Neural cell (in vitro differentiated cells): ENCODE data around the gene BLOC1S3. TPM values are rescaled to one million over a fixed set of nuclear protein-coding genes. Genes with fewer than 3 reads are reported as not detected.

Source experiments
- H2AFZ ChIP-seq: fragments of 200-600, 300-800 bp; sonication (generic), shearing (Covaris generic); 2 replicates; pipeline ENCODE4 v1.6.0; 2014; ENCODE audit warnings: low read depth, mild to moderate bottlenecking, antibody characterized with exemption, low read length, moderate library complexity
- H3F3A ChIP-seq: fragments of 200-600 bp; shearing (Covaris generic); 2 replicates; pipeline ENCODE4 v1.6.1; 2016; ENCODE audit warnings: mild to moderate bottlenecking, moderate library complexity, mixed read lengths, antibody characterized with exemption, low read length; ENCODE audit not compliant: insufficient read depth, poor library complexity, severe bottlenecking
- H3K27ac ChIP-seq: fragments of 200-600, 300-800 bp; sonication (generic), shearing (Covaris generic); 2 replicates; pipeline ENCODE4 v1.5.1; 2014; ENCODE audit warnings: mild to moderate bottlenecking, low read length, moderate library complexity
- H3K27me3 ChIP-seq: fragments of 300-800, 200-600 bp; sonication (generic), shearing (Covaris generic); 2 replicates; pipeline ENCODE4 v1.6.0; 2014; ENCODE audit warnings: mild to moderate bottlenecking, low read depth, low read length, moderate library complexity; ENCODE audit not compliant: insufficient read depth
- H3K36me3 ChIP-seq: fragments of 300-800, 200-600 bp; sonication (generic), shearing (Covaris generic); 2 replicates; pipeline ENCODE4 v1.5.1; 2014; ENCODE audit warnings: mild to moderate bottlenecking, antibody characterized with exemption, low read length, moderate library complexity; ENCODE audit not compliant: insufficient read depth
- H3K4me2 ChIP-seq: fragments of 300-800, 200-600 bp; sonication (generic), shearing (Covaris generic); 2 replicates; pipeline ENCODE4 v1.6.0; 2014; ENCODE audit warnings: mild to moderate bottlenecking, low read length
- H3K4me3 ChIP-seq: fragments of 300-800, 200-600 bp; sonication (generic), shearing (Covaris generic); 2 replicates; pipeline ENCODE4 v1.5.1; 2014; ENCODE audit warnings: mild to moderate bottlenecking, low read length, moderate library complexity
- H3K79me2 ChIP-seq: fragments of 200-600 bp; shearing (Covaris generic); replicated peaks from 2 replicates; pipeline ENCODE4 v1.6.0; 2014; ENCODE audit warnings: mild to moderate bottlenecking, low read length, moderate library complexity; ENCODE audit not compliant: insufficient read depth
- H3K9ac ChIP-seq: fragments of 300-800, 200-600 bp; sonication (generic), shearing (Covaris generic); 2 replicates; pipeline ENCODE4 v1.6.1; 2016; ENCODE audit warnings: mild to moderate bottlenecking, low read length, mixed read lengths
- H3K9me2 ChIP-seq: fragments of 200-600 bp; shearing (Covaris generic); 2 replicates; pipeline ENCODE4 v1.6.1; 2016; ENCODE audit warnings: mild to moderate bottlenecking, low read length, mixed read lengths; ENCODE audit not compliant: insufficient read depth
- H3K9me3 ChIP-seq: fragments of 200-600, 300-800 bp; sonication (generic), shearing (Covaris generic); 2 replicates; pipeline ENCODE4 v1.6.1; 2016; ENCODE audit warnings: mild to moderate bottlenecking, mixed run types, low read length, moderate library complexity, mixed read lengths
- H4K20me1 ChIP-seq: fragments of 200-600 bp; shearing (Covaris generic); 2 replicates; pipeline ENCODE4 v1.6.1; 2016; ENCODE audit warnings: mild to moderate bottlenecking, mixed run types; ENCODE audit not compliant: insufficient read depth
- CTCF ChIP-seq: fragments of 450-650 bp; IDR thresholded peaks from 2 replicates; pipeline ENCODE4 v1.5.1; 2014; ENCODE audit warnings: antibody characterized with exemption, mild to moderate bottlenecking, moderate library complexity; ENCODE audit not compliant: poor library complexity, severe bottlenecking
- EP300 ChIP-seq: fragments of 450-650 bp; conservative IDR thresholded peaks from 2 replicates; pipeline ENCODE4 v1.6.1; 2014; ENCODE audit warnings: antibody characterized with exemption, mild to moderate bottlenecking, moderate library complexity; ENCODE audit not compliant: poor library complexity, severe bottlenecking
- EZH2 ChIP-seq: fragments of 200-600, 300-800 bp; shearing (Covaris generic), sonication (generic); IDR thresholded peaks from 2 replicates; pipeline ENCODE4 v1.6.1; 2014; ENCODE audit warnings: antibody characterized with exemption, low read length, borderline replicate concordance, mild to moderate bottlenecking; ENCODE audit not compliant: insufficient read depth, poor library complexity, severe bottlenecking
- MXI1 ChIP-seq: fragments of 450-650 bp; conservative IDR thresholded peaks from 2 replicates; pipeline ENCODE4 v1.6.1; 2014; ENCODE audit warnings: antibody characterized with exemption, mild to moderate bottlenecking; ENCODE audit not compliant: poor library complexity, severe bottlenecking
- POLR2AphosphoS5 ChIP-seq: IDR thresholded peaks from 2 replicates; pipeline ENCODE4 v1.6.1; 2012
- RAD21 ChIP-seq: fragments of 450-650 bp; conservative IDR thresholded peaks from 2 replicates; pipeline ENCODE4 v1.6.1; 2014; ENCODE audit warnings: antibody characterized with exemption, mild to moderate bottlenecking, moderate library complexity
- SMC3 ChIP-seq: fragments of 450-650 bp; conservative IDR thresholded peaks from 2 replicates; pipeline ENCODE4 v1.6.1; 2014; ENCODE audit warnings: antibody characterized with exemption, mild to moderate bottlenecking, moderate library complexity; ENCODE audit not compliant: poor library complexity
- TAF1 ChIP-seq: IDR thresholded peaks from 2 replicates; pipeline ENCODE4 v1.6.1; 2012; ENCODE audit warnings: low read depth
- polyA plus RNA-seq: library from polyadenylated mRNA; depleted of rRNA; stranded (reverse); fragments of >200 nt; gene quantifications from 2 replicates; pipeline ENCODE4 v1.2.3, GENCODE V29; 2014
- TF ChIP-seq, protein P1 (sequence below): IDR thresholded peaks from 2 replicates; pipeline ENCODE4 v1.6.1; 2012; ENCODE audit warnings: borderline replicate concordance

BLOC1S3 gene
- polyA plus RNA-seq, 1 donor from 2014 or later: 1.8 TPM

DNA sequence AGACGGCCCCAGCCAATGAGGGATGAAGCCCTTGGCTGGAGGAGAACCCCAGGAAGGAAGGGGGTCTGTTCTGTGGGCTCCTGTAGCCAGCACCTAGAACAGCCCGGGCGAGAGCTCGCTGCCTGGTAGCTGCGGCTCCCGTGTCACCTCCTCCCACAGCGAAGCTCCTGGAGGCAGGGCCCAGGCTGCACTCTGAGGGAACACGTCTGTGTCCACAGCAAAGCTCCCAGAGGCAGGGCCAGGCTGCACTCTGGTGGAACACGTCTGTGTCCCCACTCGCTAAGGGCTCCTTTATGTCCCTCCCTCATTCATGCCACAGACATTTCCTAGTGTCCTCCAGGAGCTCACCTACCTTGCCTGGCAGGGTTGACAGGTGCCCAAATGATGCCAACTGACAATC lies 9.0 kb upstream of the BLOC1S3 start:
- Histone ChIP-seq H3K4me3 (no peak overlapping the region), H3K9me3 (no peaks in the 10 kb centered on the region), H3K4me2 (no peak overlapping the region), H3K36me3 (no peaks in the 10 kb centered on the region), H3K9me2 (no peaks in the 10 kb centered on the region), H4K20me1 (no peaks in the 10 kb centered on the region), H2AFZ (no peak overlapping the region), H3K27me3 (no peaks in the 10 kb centered on the region), H3F3A (no peaks in the 10 kb centered on the region), H3K27ac (no peak overlapping the region), H3K79me2 (no peaks in the 10 kb centered on the region), H3K9ac (no peak overlapping the region)
- TF ChIP-seq, protein P1, sequence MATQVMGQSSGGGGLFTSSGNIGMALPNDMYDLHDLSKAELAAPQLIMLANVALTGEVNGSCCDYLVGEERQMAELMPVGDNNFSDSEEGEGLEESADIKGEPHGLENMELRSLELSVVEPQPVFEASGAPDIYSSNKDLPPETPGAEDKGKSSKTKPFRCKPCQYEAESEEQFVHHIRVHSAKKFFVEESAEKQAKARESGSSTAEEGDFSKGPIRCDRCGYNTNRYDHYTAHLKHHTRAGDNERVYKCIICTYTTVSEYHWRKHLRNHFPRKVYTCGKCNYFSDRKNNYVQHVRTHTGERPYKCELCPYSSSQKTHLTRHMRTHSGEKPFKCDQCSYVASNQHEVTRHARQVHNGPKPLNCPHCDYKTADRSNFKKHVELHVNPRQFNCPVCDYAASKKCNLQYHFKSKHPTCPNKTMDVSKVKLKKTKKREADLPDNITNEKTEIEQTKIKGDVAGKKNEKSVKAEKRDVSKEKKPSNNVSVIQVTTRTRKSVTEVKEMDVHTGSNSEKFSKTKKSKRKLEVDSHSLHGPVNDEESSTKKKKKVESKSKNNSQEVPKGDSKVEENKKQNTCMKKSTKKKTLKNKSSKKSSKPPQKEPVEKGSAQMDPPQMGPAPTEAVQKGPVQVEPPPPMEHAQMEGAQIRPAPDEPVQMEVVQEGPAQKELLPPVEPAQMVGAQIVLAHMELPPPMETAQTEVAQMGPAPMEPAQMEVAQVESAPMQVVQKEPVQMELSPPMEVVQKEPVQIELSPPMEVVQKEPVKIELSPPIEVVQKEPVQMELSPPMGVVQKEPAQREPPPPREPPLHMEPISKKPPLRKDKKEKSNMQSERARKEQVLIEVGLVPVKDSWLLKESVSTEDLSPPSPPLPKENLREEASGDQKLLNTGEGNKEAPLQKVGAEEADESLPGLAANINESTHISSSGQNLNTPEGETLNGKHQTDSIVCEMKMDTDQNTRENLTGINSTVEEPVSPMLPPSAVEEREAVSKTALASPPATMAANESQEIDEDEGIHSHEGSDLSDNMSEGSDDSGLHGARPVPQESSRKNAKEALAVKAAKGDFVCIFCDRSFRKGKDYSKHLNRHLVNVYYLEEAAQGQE: no peak
- no peak for TF ChIP-seq MXI1
- no peak for TF ChIP-seq POLR2AphosphoS5
- TF ChIP-seq EP300: no peak
- TF ChIP-seq RAD21: no peak
- TF ChIP-seq TAF1: no peak
- TF ChIP-seq SMC3: no peak
- TF ChIP-seq CTCF: no peak
- TF ChIP-seq EZH2: no peak

GRCh38 chr19:45170146-45171106 lies 8.2 kb upstream of the BLOC1S3 start:
- Histone ChIP-seq H3K9me3 (no peaks in the 10 kb centered on the region), H3K79me2 (no peaks in the 10 kb centered on the region), H3K4me2 (no peak overlapping the region), H2AFZ (no peak overlapping the region), H3K9ac (no peak overlapping the region), H3K27ac (no peak overlapping the region), H4K20me1 (no peaks in the 10 kb centered on the region), H3K36me3 (no peaks in the 10 kb centered on the region), H3K27me3 (no peaks in the 10 kb centered on the region), H3K9me2 (no peaks in the 10 kb centered on the region), H3K4me3 (no peak overlapping the region), H3F3A (no peaks in the 10 kb centered on the region)
- TF ChIP-seq EP300: no peak
- TF ChIP-seq POLR2AphosphoS5: no peak
